Measurements from ENCODE around the gene NAGPA. TPM values are rescaled to one million over a fixed set of nuclear protein-coding genes. Genes with fewer than 3 reads are reported as not detected.

NAGPA gene
- polyA plus RNA-seq, 1 donor from 2014 or later: 36.6 TPM

DNA sequence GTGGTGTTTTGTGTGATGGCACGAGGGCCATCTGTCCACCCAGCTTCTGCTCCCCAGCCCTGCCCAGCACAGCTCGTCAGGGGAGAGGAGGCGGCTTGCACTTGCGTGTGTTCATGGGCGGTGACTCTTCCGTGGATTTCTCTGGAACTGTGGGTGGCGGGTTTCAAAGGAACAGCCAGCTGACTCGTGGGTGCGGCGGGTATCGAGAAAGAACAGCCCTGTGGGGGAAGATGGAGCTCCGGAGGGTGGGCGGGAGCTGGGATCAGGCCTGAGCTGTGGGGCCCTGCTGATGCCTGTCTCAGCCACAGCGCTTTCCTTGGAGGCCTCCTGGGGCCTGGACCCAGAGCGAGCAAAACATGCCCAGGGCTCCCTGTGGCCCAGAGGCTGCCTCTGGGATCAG is 13.2 kb downstream of the NAGPA start:
- H3K4me3 ChIP-seq (ENCODE audit: low read length): no peak overlapping the region

GRCh38 chr16:5019775-5020174 is 14.0 kb downstream of the NAGPA start:
- H3F3A ChIP-seq (ENCODE audit: insufficient read depth, low read length, poor library complexity, severe bottlenecking): no peaks in the 10 kb centered on the region
- no peak overlapping the region for H3K27ac ChIP-seq (ENCODE audit: low read length)
- no peaks in the 10 kb centered on the region for H3K36me3 ChIP-seq (ENCODE audit: insufficient read depth, low read length)
- no peaks in the 10 kb centered on the region for H3K79me2 ChIP-seq (replicated peaks; ENCODE audit: insufficient read depth, low read length)
- H3K9ac ChIP-seq (ENCODE audit: low read length): no peak overlapping the region
- TF ChIP-seq EP300 (conservative IDR thresholded peaks at IDR 0.05; ENCODE audit: poor library complexity, severe bottlenecking): no peak
- no peak for TF ChIP-seq CTCF (IDR thresholded peaks at IDR 0.05; ENCODE audit: poor library complexity, severe bottlenecking)
- no peak for TF ChIP-seq EZH2 (IDR thresholded peaks at IDR 0.05; ENCODE audit: borderline replicate concordance, insufficient read depth, low read length, poor library complexity, severe bottlenecking)
- TF ChIP-seq SMC3 (conservative IDR thresholded peaks at IDR 0.05; ENCODE audit: poor library complexity): no peak
- TF ChIP-seq REST (IDR thresholded peaks at IDR 0.05; ENCODE audit: borderline replicate concordance): no peak
- TF ChIP-seq POLR2AphosphoS5 (IDR thresholded peaks at IDR 0.05): no peak
- no peak overlapping the region for H3K4me2 ChIP-seq (ENCODE audit: low read length)
- H2AFZ ChIP-seq (ENCODE audit: low read depth, low read length): no peak overlapping the region
- H3K4me3 ChIP-seq (ENCODE audit: low read length): no peak overlapping the region
- H3K9me3 ChIP-seq (ENCODE audit: low read length): no peaks in the 10 kb centered on the region
- no peaks in the 10 kb centered on the region for H3K27me3 ChIP-seq (ENCODE audit: insufficient read depth, low read depth, low read length)
- no peaks in the 10 kb centered on the region for H4K20me1 ChIP-seq (ENCODE audit: insufficient read depth)
- no peaks in the 10 kb centered on the region for H3K9me2 ChIP-seq (ENCODE audit: insufficient read depth, low read length)

More for the DNA sequence above, 13.2 kb downstream of the NAGPA start:
- Histone ChIP-seq H4K20me1 (ENCODE audit: insufficient read depth) (no peaks in the 10 kb centered on the region), H3K9me2 (ENCODE audit: insufficient read depth, low read length) (no peaks in the 10 kb centered on the region), H3K4me2 (ENCODE audit: low read length) (no peak overlapping the region), H3K27ac (ENCODE audit: low read length) (no peak overlapping the region), H3K36me3 (ENCODE audit: insufficient read depth, low read length) (no peaks in the 10 kb centered on the region), H3K79me2 (replicated peaks; ENCODE audit: insufficient read depth, low read length) (no peaks in the 10 kb centered on the region), H3F3A (ENCODE audit: insufficient read depth, low read length, poor library complexity, severe bottlenecking) (no peaks in the 10 kb centered on the region), H2AFZ (ENCODE audit: low read depth, low read length) (no peak overlapping the region), H3K9me3 (ENCODE audit: low read length) (no peaks in the 10 kb centered on the region), H3K27me3 (ENCODE audit: insufficient read depth, low read depth, low read length) (no peaks in the 10 kb centered on the region), H3K9ac (ENCODE audit: low read length) (no peak overlapping the region)
- no peak for TF ChIP-seq REST (IDR thresholded peaks at IDR 0.05; ENCODE audit: borderline replicate concordance)
- no peak for TF ChIP-seq SMC3 (conservative IDR thresholded peaks at IDR 0.05; ENCODE audit: poor library complexity)
- TF ChIP-seq CTCF (IDR thresholded peaks at IDR 0.05; ENCODE audit: poor library complexity, severe bottlenecking): no peak
- TF ChIP-seq MXI1 (conservative IDR thresholded peaks at IDR 0.05; ENCODE audit: poor library complexity, severe bottlenecking): no peak
- TF ChIP-seq POLR2AphosphoS5 (IDR thresholded peaks at IDR 0.05): no peak
- TF ChIP-seq RAD21 (conservative IDR thresholded peaks at IDR 0.05): no peak
- TF ChIP-seq TAF1 (IDR thresholded peaks at IDR 0.05; ENCODE audit: low read depth): no peak
- no peak for TF ChIP-seq EZH2 (IDR thresholded peaks at IDR 0.05; ENCODE audit: borderline replicate concordance, insufficient read depth, low read length, poor library complexity, severe bottlenecking)
- TF ChIP-seq EP300 (conservative IDR thresholded peaks at IDR 0.05; ENCODE audit: poor library complexity, severe bottlenecking): no peak
